Transverse colon (tissue), 4 donors: ENCODE measurements around the gene RNF19B. TPM values are rescaled to one million over a fixed set of nuclear protein-coding genes. Genes with fewer than 3 reads are reported as not detected.

Experiments
- DNase-seq: peaks from one replicate; pipeline ENCODE4 v3.0.0-alpha.2; 2019
- H3K27ac ChIP-seq, 4 donors: fragments of 200-600 bp; sonication (generic); 2 replicates each; pipeline ENCODE4 v1.5.1; 2016 to 2018; ENCODE audit warnings: inconsistent platforms in 4 of 4
- H3K27me3 ChIP-seq: fragments of 200-600 bp; sonication (generic); 2 replicates; pipeline ENCODE4 v1.5.1; 2017; ENCODE audit warnings: inconsistent platforms
- H3K36me3 ChIP-seq, 4 donors: fragments of 200-600 bp; sonication (generic); 2 replicates each; pipeline ENCODE4 v1.5.1; 2017 to 2019; ENCODE audit warnings: inconsistent platforms in 4 of 4
- H3K4me1 ChIP-seq, 4 donors: fragments of 200-600 bp; sonication (generic); 2 replicates each; pipeline ENCODE4 v1.5.1; 2017 to 2020; ENCODE audit warnings: inconsistent platforms in 4 of 4
- H3K4me3 ChIP-seq, 4 donors: fragments of 200-600 bp; sonication (generic); 1 replicate in 1 of 4; 2 replicates in 3 of 4; pipeline versions ENCODE4 v1.5.1 to v1.6.1; 2017 to 2019; ENCODE audit warnings: inconsistent platforms in 4 of 4
- H3K9me3 ChIP-seq, 2 donors: fragments of 200-600 bp; sonication (generic); 2 replicates each; pipeline ENCODE4 v1.5.1; 2017 to 2019; ENCODE audit warnings: inconsistent platforms in 2 of 2
- EP300 ChIP-seq: sonication (generic); formaldehyde crosslinking; IDR thresholded peaks from one replicate; pipeline ENCODE4 v1.6.1; 2017; ENCODE audit warnings: antibody characterized with exemption, low read depth
- POLR2A ChIP-seq: fragments of 450-650 bp; IDR thresholded peaks from one replicate; pipeline ENCODE4 v1.6.1; 2016; ENCODE audit warnings: antibody characterized with exemption, mild to moderate bottlenecking, moderate library complexity
- POLR2AphosphoS5 ChIP-seq, 3 donors: sonication (generic); formaldehyde crosslinking; IDR thresholded peaks; one replicate each; pipeline ENCODE4 v1.6.1; 2016; ENCODE audit warnings: antibody characterized with exemption in 3 of 3
- WGBS, 2 donors: methylation state at CpG; one replicate each; pipeline ENCODE4 v1.1.5; 2018; ENCODE audit warnings: low coverage in 1 of 2; 5-methylcytosine and 5-hydroxymethylcytosine counted together
- in situ Hi-C, 4 donors: fragments of 200-750 bp; cut with MboI; loops; one replicate each; pipeline versions ENCODE4 v1.15.0 to v1.15.1; 2017; ENCODE audit warnings: low sequenced_read_pairs in 3 of 4, low pct_ligation_motif_present in 1 of 4, low pct_unique_long_range_greater_than_20kb in 1 of 4
- intact Hi-C: fragments of 100-400 bp; cut with DNase I; formaldehyde crosslinking; loops from one replicate; pipeline ENCODE4 v1.15.1; 2023; ENCODE audit warnings: low total_unique reads
- total RNA-seq, 4 donors: library from RNA; depleted of rRNA; stranded (reverse); fragments of >200 nt; gene quantifications; one replicate each; pipeline ENCODE4 v1.1.0, GENCODE V29; 2016
- TF ChIP-seq, protein P1 (sequence below), 5 experiments: fragments of 200-600 bp in 3 of 5; fragments of 450-650 bp in 2 of 5; sonication (generic) in 3 of 5; IDR thresholded peaks; 1 replicate in 2 of 5; 2 replicates in 3 of 5; pipeline ENCODE4 v1.5.1; 2016 to 2017; ENCODE audit warnings: antibody characterized with exemption in 5 of 5, inconsistent platforms in 3 of 5, mild to moderate bottlenecking in 2 of 5, moderate library complexity in 1 of 5

RNF19B gene
- total RNA-seq, 4 donors from 2014 or later = 22.5 to 83.8 (median 62.0) TPM

DNA sequence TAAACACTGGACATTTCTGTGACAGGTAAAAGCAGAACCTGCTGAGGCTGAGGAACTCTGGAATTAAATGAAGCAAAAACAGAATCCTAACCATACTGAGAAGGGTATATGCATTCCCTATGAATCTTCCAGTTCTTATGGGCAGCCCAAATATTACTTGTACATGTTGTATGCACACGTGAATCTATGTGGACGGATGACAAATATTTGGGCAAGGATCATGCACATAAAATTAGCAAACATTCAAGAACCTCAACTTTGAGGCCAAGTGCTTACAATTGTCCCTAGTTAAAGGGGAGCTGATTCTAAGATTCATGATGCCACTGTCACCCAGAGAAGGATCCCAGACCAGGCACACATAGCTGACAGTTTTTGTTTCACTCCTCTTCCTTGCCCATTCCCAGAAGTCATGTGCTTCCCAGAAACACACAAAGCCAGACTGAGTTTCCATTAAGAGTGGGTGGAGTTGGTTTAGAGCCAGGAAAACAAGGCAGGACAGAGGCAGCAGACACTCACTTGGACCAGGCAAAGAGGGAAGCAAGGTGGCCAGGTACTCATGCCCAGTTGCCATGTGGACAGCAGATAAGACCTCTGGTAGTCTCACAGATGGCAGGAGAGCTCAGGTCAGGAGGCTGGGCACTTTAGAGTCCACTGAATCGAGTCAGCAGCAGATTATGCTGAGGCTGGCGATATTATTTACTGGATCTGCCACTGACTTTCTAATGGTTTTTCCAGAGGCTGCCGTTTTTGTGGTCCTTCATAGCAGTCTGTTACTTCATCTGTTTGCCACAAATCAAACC lies 46.5 kb upstream of the RNF19B start:
- Histone ChIP-seq H3K4me1 (peaks cover 10 to 44% (median 24%) of the 10 kb centered on the region in 4 donors), H3K27ac (peak overlapping the region; percentile 59 to 73 (median 64)), H3K36me3 (peaks cover 0 to 25% (median 10%) of the 10 kb centered on the region in 4 donors), H3K4me3 (no peak overlapping the region), H3K27me3 (no peaks in the 10 kb centered on the region), H3K9me3 (no peaks in the 10 kb centered on the region)
- WGBS, 2 donors = 51 to 54% methylated on average over 4 to 5 of the region's 5 CpGs
- TF ChIP-seq POLR2AphosphoS5 (IDR thresholded peaks at IDR 0.05) = peak; percentile 68 to 80 (median 69)
- TF ChIP-seq, protein P1, sequence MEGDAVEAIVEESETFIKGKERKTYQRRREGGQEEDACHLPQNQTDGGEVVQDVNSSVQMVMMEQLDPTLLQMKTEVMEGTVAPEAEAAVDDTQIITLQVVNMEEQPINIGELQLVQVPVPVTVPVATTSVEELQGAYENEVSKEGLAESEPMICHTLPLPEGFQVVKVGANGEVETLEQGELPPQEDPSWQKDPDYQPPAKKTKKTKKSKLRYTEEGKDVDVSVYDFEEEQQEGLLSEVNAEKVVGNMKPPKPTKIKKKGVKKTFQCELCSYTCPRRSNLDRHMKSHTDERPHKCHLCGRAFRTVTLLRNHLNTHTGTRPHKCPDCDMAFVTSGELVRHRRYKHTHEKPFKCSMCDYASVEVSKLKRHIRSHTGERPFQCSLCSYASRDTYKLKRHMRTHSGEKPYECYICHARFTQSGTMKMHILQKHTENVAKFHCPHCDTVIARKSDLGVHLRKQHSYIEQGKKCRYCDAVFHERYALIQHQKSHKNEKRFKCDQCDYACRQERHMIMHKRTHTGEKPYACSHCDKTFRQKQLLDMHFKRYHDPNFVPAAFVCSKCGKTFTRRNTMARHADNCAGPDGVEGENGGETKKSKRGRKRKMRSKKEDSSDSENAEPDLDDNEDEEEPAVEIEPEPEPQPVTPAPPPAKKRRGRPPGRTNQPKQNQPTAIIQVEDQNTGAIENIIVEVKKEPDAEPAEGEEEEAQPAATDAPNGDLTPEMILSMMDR (IDR thresholded peaks at IDR 0.05) = no peak
- peak; percentile 83 for TF ChIP-seq EP300
- no peak for DNase-seq
- intact Hi-C loops (no loop called here), in situ Hi-C loops (no loop called here)

DNA sequence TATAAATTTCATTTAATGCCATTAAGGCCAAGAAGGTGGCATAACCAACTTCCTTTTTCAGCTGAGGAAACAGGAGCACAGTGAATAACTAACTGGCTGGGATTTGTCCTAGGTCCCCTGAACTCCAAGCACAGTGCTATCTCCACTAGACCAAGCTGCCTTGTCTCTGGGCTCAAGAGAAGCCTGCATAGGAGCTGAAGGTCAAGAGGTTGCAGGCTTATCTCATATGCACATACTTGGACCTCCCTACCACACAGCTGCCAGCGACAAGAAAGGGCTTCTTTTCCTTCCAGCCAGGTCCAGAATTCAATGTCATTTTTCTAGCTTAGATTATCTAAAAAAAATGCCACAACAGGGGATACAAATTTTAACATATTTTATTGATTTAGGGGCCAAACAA lies 45.0 kb upstream of the RNF19B start:
- intact Hi-C loops = no loop called here
- in situ Hi-C loops = loop anchor here in 1 of 4 donors (10.0 kb wide), 1 partner anchor 75 kb away; no protein-coding TSS in a partner anchor
- Histone ChIP-seq H3K27me3 (no peaks in the 10 kb centered on the region), H3K4me1 (peaks cover 10 to 44% (median 22%) of the 10 kb centered on the region in 4 donors), H3K9me3 (no peaks in the 10 kb centered on the region), H3K4me3 (no peak overlapping the region), H3K36me3 (peaks cover 0 to 24% (median 10%) of the 10 kb centered on the region in 4 donors), H3K27ac (peak overlapping the region in 2 of 4 donors; percentile 14 to 73)
- TF ChIP-seq, protein P1 (IDR thresholded peaks at IDR 0.05) = no peak
- TF ChIP-seq POLR2AphosphoS5 (IDR thresholded peaks at IDR 0.05) = no peak
- TF ChIP-seq EP300 = no peak
- TF ChIP-seq POLR2A = no peak
- no peak for DNase-seq
- 73% methylated on average over 1 of the region's 1 CpG; no CpG with 5 or more reads in 1 of the 2 donors for WGBS, 2 donors

DNA sequence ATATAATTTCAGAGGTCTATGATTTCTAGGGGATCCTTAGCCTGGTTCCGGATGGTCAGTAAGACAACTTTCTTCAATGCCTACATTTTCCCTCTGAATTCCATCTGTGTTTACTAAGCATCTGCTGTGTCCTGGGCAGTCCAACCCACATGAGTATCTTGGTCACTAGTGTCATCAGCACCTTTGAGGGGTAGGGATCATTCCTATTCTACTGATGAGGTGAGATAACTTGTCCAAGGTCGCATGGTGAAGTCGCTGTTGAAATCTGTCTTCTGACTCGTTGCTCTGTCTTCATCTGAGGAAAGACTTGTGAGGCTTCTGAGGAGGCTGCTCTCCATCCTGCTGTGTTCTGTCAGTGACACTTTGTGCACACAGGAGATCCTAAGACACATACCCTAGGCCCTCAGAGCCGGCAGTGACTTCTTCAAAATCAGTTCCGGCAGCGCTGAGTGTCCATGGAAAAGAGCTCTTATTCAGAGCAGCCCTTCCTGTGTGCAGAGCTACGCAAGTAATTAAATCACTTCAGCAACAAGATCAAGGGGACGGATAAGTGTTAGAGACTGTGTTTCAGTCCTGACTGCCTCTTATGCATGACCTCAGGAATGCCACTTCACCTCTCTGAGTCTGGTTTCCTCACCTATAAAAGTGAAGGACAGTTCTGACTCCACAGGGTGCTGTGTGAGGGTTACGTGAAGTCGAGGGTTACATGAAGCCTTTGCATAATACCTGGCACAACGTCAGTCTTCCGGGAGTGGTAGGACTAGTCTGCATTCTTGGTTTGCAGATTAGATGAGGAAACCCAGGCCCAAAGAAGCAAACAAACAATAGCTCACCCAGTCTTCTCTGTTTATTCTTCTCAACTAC lies 43.7 kb upstream of the RNF19B start:
- in situ Hi-C loops = loop anchor here in 1 of 4 donors (10.0 kb wide), 1 partner anchor 73 kb away; no protein-coding TSS in a partner anchor
- Histone ChIP-seq H3K36me3 (peaks cover 0 to 11% (median 5%) of the 10 kb centered on the region in 4 donors), H3K27ac (peak overlapping the region in 2 of 4 donors; percentile 13 to 73), H3K4me3 (no peak overlapping the region), H3K9me3 (no peaks in the 10 kb centered on the region), H3K4me1 (peaks cover 10 to 37% (median 19%) of the 10 kb centered on the region in 4 donors), H3K27me3 (no peaks in the 10 kb centered on the region)
- WGBS, 2 donors = 74 to 92% methylated on average over 6 to 13 of the region's 13 CpGs
- TF ChIP-seq EP300 = no peak
- TF ChIP-seq, protein P1 (IDR thresholded peaks at IDR 0.05) = no peak
- no peak for TF ChIP-seq POLR2AphosphoS5 (IDR thresholded peaks at IDR 0.05)
- TF ChIP-seq POLR2A = no peak
- no peak for DNase-seq
- intact Hi-C loops = no loop called here
